NT2/D1 (cell line): ENCODE data around the gene STAC.

Source experiments
- YY1 ChIP-seq: IDR thresholded peaks from 2 replicates; pipeline ENCODE4 v1.6.1; 2011; ENCODE audit not compliant: insufficient read length, insufficient read depth
- ZNF274 ChIP-seq: IDR thresholded peaks from 2 replicates; pipeline ENCODE4 v1.6.1; 2011; ENCODE audit warnings: mild to moderate bottlenecking, low read depth, low read length

- no peak for TF ChIP-seq ZNF274
- no peak for TF ChIP-seq YY1
Observed at GRCh38 chr3:36365829-36366228, 14.5 kb upstream of the STAC start.
